HepG2 (cell line): Measurements from ENCODE around the gene ARHGAP19. TPM values are rescaled to one million over a fixed set of nuclear protein-coding genes. Genes with fewer than 3 reads are reported as not detected.

Experiments used
- ELF3 ChIP-seq: IDR thresholded peaks from 2 replicates; pipeline ENCODE4 v1.6.1; 2016; ENCODE audit warnings: missing genetic modification reagents, missing compliant biosample characterization
- FOSL2 ChIP-seq: sonication (generic); formaldehyde crosslinking; IDR thresholded peaks from 2 replicates; pipeline ENCODE4 v1.4.0; 2020; ENCODE audit warnings: missing genetic modification reagents
- LCORL ChIP-seq, 2 experiments: fragments of 450-650 bp in 1 of 2; sonication (generic) in 1 of 2; formaldehyde crosslinking in 1 of 2; IDR thresholded peaks; 2 replicates each; pipeline versions ENCODE4 v1.5.0 to v1.6.1; 2017 to 2020; ENCODE audit warnings: antibody characterized with exemption in 1 of 2, missing genetic modification reagents in 1 of 2
- MED13 ChIP-seq: sonication (generic); formaldehyde crosslinking; IDR thresholded peaks from 2 replicates; pipeline ENCODE4 v1.5.0; 2020; ENCODE audit warnings: missing genetic modification reagents
- NR1H2 ChIP-seq: sonication (generic); formaldehyde crosslinking; IDR thresholded peaks from 2 replicates; pipeline ENCODE4 v1.8.1; 2022; ENCODE audit warnings: low read depth, missing genetic modification reagents, borderline replicate concordance
- ZBTB1 ChIP-seq: sonication (generic); formaldehyde crosslinking; IDR thresholded peaks from 2 replicates; pipeline ENCODE4 v1.4.0; 2020; ENCODE audit warnings: missing genetic modification reagents, borderline replicate concordance
- ZNF615 ChIP-seq: sonication (generic); formaldehyde crosslinking; IDR thresholded peaks from 2 replicates; pipeline ENCODE4 v1.5.0; 2020; ENCODE audit warnings: mild to moderate bottlenecking, missing genetic modification reagents, borderline replicate concordance
- ZSCAN30 ChIP-seq: sonication (generic); formaldehyde crosslinking; IDR thresholded peaks from 2 replicates; pipeline ENCODE4 v1.5.0; 2020; ENCODE audit warnings: mild to moderate bottlenecking, missing genetic modification reagents
- polyA plus RNA-seq, 8 experiments: library from polyadenylated mRNA; depleted of rRNA in 3 of 8; stranded (reverse) in 7 of 8; unstranded in 1 of 8; fragments of >200 nt; fragmentation: Illumina TruSeq in 4 of 8; extraction: Trizol in 4 of 8; gene quantifications; 2 replicates each; pipeline versions ENCODE4 v1.2.1 to v1.2.3, GENCODE V29; 2011 to 2016; ENCODE audit warnings: low read depth in 4 of 8, missing spikeins in 1 of 8, mixed read lengths in 1 of 8; ENCODE audit not compliant: insufficient read depth in 1 of 8
- total RNA-seq, 5 experiments: library from RNA; depleted of rRNA; stranded (reverse); fragments of >200 nt; fragmentation: Illumina TruSeq; extraction: Trizol; gene quantifications; 2 replicates each; pipeline ENCODE4 v1.2.3, GENCODE V29; 2016; ENCODE audit warnings: low read depth in 1 of 5
- TF ChIP-seq, protein P1 (sequence below): sonication (generic); formaldehyde crosslinking; IDR thresholded peaks from 2 replicates; pipeline ENCODE4 v1.4.0; 2020; ENCODE audit warnings: mild to moderate bottlenecking, missing genetic modification reagents
- TF ChIP-seq, protein P2 (sequence below): sonication (generic); formaldehyde crosslinking; IDR thresholded peaks from 2 replicates; pipeline ENCODE4 v1.4.0; 2020; ENCODE audit warnings: missing genetic modification reagents, borderline replicate concordance
- TF ChIP-seq, protein P3 (sequence below): sonication (generic); formaldehyde crosslinking; IDR thresholded peaks from 2 replicates; pipeline ENCODE4 v1.8.0; 2022; ENCODE audit warnings: mild to moderate bottlenecking, missing genetic modification reagents; ENCODE audit not compliant: insufficient replicate concordance

Gene ARHGAP19
- total and polyA plus RNA-seq, 2 of the 13 experiments (the other 11 are each of a cell fraction or from before 2014, with no cell fraction given), result 7.6 to 10.0 TPM

DNA sequence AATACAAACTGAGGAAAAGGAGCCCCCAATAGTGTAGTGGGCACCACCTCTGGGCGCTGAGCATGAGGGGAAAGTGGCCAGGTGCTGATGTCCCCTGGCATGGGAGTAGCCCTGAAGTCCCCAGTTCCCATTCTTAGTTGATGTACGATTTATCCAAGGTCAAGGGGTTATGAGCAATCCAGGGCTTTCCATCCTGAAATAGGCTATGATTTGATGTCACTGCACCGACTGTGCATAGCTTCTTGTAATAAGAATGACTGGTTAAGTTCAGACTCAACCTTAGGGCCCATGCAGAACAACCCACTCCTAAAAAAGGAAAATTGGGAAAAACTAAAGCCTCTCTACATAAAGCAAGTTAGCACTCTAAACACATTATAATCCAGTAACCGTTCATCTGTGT is 31.1 kb upstream of the ARHGAP19 start (continued):
- TF ChIP-seq, protein P1, sequence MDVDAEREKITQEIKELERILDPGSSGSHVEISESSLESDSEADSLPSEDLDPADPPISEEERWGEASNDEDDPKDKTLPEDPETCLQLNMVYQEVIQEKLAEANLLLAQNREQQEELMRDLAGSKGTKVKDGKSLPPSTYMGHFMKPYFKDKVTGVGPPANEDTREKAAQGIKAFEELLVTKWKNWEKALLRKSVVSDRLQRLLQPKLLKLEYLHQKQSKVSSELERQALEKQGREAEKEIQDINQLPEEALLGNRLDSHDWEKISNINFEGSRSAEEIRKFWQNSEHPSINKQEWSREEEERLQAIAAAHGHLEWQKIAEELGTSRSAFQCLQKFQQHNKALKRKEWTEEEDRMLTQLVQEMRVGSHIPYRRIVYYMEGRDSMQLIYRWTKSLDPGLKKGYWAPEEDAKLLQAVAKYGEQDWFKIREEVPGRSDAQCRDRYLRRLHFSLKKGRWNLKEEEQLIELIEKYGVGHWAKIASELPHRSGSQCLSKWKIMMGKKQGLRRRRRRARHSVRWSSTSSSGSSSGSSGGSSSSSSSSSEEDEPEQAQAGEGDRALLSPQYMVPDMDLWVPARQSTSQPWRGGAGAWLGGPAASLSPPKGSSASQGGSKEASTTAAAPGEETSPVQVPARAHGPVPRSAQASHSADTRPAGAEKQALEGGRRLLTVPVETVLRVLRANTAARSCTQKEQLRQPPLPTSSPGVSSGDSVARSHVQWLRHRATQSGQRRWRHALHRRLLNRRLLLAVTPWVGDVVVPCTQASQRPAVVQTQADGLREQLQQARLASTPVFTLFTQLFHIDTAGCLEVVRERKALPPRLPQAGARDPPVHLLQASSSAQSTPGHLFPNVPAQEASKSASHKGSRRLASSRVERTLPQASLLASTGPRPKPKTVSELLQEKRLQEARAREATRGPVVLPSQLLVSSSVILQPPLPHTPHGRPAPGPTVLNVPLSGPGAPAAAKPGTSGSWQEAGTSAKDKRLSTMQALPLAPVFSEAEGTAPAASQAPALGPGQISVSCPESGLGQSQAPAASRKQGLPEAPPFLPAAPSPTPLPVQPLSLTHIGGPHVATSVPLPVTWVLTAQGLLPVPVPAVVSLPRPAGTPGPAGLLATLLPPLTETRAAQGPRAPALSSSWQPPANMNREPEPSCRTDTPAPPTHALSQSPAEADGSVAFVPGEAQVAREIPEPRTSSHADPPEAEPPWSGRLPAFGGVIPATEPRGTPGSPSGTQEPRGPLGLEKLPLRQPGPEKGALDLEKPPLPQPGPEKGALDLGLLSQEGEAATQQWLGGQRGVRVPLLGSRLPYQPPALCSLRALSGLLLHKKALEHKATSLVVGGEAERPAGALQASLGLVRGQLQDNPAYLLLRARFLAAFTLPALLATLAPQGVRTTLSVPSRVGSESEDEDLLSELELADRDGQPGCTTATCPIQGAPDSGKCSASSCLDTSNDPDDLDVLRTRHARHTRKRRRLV, result no peak
- no peak for TF ChIP-seq ELF3 (CRISPR knock-in tag)
- TF ChIP-seq MED13 (CRISPR knock-in tag), result no peak
- TF ChIP-seq ZSCAN30, result no peak
- no peak for TF ChIP-seq NR1H2 (CRISPR knock-in tag)
- TF ChIP-seq FOSL2 (CRISPR knock-in tag), result no peak
- TF ChIP-seq, protein P2, sequence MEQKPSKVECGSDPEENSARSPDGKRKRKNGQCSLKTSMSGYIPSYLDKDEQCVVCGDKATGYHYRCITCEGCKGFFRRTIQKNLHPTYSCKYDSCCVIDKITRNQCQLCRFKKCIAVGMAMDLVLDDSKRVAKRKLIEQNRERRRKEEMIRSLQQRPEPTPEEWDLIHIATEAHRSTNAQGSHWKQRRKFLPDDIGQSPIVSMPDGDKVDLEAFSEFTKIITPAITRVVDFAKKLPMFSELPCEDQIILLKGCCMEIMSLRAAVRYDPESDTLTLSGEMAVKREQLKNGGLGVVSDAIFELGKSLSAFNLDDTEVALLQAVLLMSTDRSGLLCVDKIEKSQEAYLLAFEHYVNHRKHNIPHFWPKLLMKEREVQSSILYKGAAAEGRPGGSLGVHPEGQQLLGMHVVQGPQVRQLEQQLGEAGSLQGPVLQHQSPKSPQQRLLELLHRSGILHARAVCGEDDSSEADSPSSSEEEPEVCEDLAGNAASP (CRISPR knock-in tag), result no peak
- TF ChIP-seq, protein P3, sequence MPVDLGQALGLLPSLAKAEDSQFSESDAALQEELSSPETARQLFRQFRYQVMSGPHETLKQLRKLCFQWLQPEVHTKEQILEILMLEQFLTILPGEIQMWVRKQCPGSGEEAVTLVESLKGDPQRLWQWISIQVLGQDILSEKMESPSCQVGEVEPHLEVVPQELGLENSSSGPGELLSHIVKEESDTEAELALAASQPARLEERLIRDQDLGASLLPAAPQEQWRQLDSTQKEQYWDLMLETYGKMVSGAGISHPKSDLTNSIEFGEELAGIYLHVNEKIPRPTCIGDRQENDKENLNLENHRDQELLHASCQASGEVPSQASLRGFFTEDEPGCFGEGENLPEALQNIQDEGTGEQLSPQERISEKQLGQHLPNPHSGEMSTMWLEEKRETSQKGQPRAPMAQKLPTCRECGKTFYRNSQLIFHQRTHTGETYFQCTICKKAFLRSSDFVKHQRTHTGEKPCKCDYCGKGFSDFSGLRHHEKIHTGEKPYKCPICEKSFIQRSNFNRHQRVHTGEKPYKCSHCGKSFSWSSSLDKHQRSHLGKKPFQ, result no peak
- TF ChIP-seq ZBTB1 (CRISPR knock-in tag), result no peak
- TF ChIP-seq ZNF615 (CRISPR knock-in tag), result no peak
- TF ChIP-seq LCORL (IDR thresholded peaks at IDR 0.05), result no peak
- TF ChIP-seq LCORL (CRISPR knock-in tag; IDR thresholded peaks at IDR 0.05), result no peak
- TF ChIP-seq, all 625 proteins: peak for 0
